Gastrocnemius medialis (tissue), 4 donors: Measurements from ENCODE around the gene CEP72. TPM values are rescaled to one million over a fixed set of nuclear protein-coding genes. Genes with fewer than 3 reads are reported as not detected.

ENCODE experiments used
- ATAC-seq, 2 donors: fragments of 150-250 bp; one replicate each; pipeline ENCODE4 v1.9.1; 2016
- DNase-seq, 2 donors: peaks; one replicate each; pipeline ENCODE4 v3.0.0-alpha.2; 2019
- H3K27ac ChIP-seq, 4 donors: fragments of 200-600 bp; sonication (generic); 1 replicate in 1 of 4; 2 replicates in 3 of 4; pipeline ENCODE4 v1.5.1; 2016 to 2018; ENCODE audit warnings: mild to moderate bottlenecking in 2 of 4, moderate library complexity in 1 of 4
- H3K27me3 ChIP-seq, 3 donors: fragments of 200-600 bp; sonication (generic) in 2 of 3; 1 replicate in 1 of 3; 2 replicates in 2 of 3; pipeline versions ENCODE4 v1.5.1 to v1.6.0; 2016 to 2019; ENCODE audit warnings: mild to moderate bottlenecking in 1 of 3, moderate library complexity in 1 of 3
- H3K36me3 ChIP-seq, 2 donors: fragments of 200-600 bp; sonication (generic) in 1 of 2; one replicate each; pipeline ENCODE4 v1.5.1; 2017 to 2018
- H3K4me1 ChIP-seq, 2 donors: fragments of 200-600 bp; sonication (generic) in 1 of 2; one replicate each; pipeline ENCODE4 v1.5.1; 2016 to 2017; ENCODE audit warnings: mild to moderate bottlenecking in 2 of 2
- H3K4me3 ChIP-seq, 4 donors: fragments of 200-600 bp; sonication (generic) in 3 of 4; 1 replicate in 1 of 4; 2 replicates in 3 of 4; pipeline ENCODE4 v1.5.1; 2016 to 2019; ENCODE audit warnings: mild to moderate bottlenecking in 2 of 4
- H3K9me3 ChIP-seq, 3 donors: fragments of 200-600 bp; sonication (generic) in 2 of 3; 1 replicate in 1 of 3; 2 replicates in 2 of 3; pipeline ENCODE4 v1.5.1; 2016 to 2019
- POLR2A ChIP-seq, 2 donors: fragments of 450-650 bp; IDR thresholded peaks; one replicate each; pipeline ENCODE4 v1.6.1; 2017; ENCODE audit warnings: antibody characterized with exemption in 2 of 2, mild to moderate bottlenecking in 2 of 2, moderate library complexity in 2 of 2
- in situ Hi-C, 4 donors: fragments of 200-750 bp; cut with MboI; loops; one replicate each; pipeline versions ENCODE4 v1.15.0 to v1.8.0; 2017; ENCODE audit warnings: low sequenced_read_pairs in 4 of 4
- intact Hi-C: fragments of 100-400 bp; cut with DNase I; formaldehyde crosslinking; loops from one replicate; pipeline ENCODE4 v1.15.1; 2023; ENCODE audit warnings: low total_unique reads
- total RNA-seq, 4 donors: library from RNA; depleted of rRNA; stranded (reverse); fragments of >200 nt; gene quantifications; one replicate each; pipeline versions ENCODE4 v1.1.0 to v1.2.3, GENCODE V29; 2016
- TF ChIP-seq, protein P1 (sequence below), 5 experiments: fragments of 450-650 bp in 3 of 5; fragments of 200-600 bp in 2 of 5; sonication (generic) in 2 of 5; IDR thresholded peaks in 4 of 5; conservative IDR thresholded peaks in 1 of 5; 1 replicate in 4 of 5; 2 replicates in 1 of 5; pipeline ENCODE4 v1.5.1; 2016 to 2019; ENCODE audit warnings: antibody characterized with exemption in 5 of 5, mild to moderate bottlenecking in 3 of 5, moderate library complexity in 3 of 5

Gene CEP72
- total RNA-seq, 4 donors from 2014 or later = 0.36 to 0.56 (median 0.40) TPM; not detected in 1

DNA sequence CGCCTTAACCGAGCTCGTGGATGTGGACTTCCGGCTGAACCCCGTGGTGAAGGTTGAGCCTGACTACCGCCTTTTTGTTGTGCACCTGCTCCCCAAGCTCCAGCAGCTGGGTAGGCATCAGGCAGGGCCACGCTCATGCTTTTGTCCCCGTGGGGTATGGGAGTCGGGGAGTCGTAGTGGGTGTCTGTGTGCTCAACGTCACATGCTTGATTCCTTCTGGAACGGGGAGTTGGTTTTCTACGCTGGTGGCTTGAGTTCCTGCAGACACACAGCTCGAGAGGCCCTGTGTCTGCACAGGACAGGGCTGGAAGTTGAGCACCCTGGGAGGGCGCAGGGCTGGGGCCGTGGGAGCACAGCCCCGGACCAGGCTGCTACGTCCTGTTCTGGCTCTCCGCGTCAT, 8.0 kb downstream of the CEP72 start:
- H3K36me3 ChIP-seq = no peaks in the 10 kb centered on the region
- H3K27me3 ChIP-seq = no peaks in the 10 kb centered on the region
- no peak overlapping the region for H3K4me3 ChIP-seq
- no peak for TF ChIP-seq POLR2A (IDR thresholded peaks at IDR 0.05)
- TF ChIP-seq, protein P1, sequence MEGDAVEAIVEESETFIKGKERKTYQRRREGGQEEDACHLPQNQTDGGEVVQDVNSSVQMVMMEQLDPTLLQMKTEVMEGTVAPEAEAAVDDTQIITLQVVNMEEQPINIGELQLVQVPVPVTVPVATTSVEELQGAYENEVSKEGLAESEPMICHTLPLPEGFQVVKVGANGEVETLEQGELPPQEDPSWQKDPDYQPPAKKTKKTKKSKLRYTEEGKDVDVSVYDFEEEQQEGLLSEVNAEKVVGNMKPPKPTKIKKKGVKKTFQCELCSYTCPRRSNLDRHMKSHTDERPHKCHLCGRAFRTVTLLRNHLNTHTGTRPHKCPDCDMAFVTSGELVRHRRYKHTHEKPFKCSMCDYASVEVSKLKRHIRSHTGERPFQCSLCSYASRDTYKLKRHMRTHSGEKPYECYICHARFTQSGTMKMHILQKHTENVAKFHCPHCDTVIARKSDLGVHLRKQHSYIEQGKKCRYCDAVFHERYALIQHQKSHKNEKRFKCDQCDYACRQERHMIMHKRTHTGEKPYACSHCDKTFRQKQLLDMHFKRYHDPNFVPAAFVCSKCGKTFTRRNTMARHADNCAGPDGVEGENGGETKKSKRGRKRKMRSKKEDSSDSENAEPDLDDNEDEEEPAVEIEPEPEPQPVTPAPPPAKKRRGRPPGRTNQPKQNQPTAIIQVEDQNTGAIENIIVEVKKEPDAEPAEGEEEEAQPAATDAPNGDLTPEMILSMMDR (IDR thresholded peaks at IDR 0.05 in 4 of 5, conservative IDR thresholded peaks at IDR 0.05 in 1 of 5) = no peak
- no peak overlapping the region for H3K27ac ChIP-seq
- no peaks in the 10 kb centered on the region for H3K4me1 ChIP-seq
- in situ Hi-C loops = no loop called here
- no peak for ATAC-seq
- intact Hi-C loops = no loop called here
- H3K9me3 ChIP-seq = no peaks in the 10 kb centered on the region
- DNase-seq = no peak

- TF ChIP-seq, protein P1 (IDR thresholded peaks at IDR 0.05 in 4 of 5, conservative IDR thresholded peaks at IDR 0.05 in 1 of 5) = no peak
- no peak for TF ChIP-seq POLR2A (IDR thresholded peaks at IDR 0.05)
- Histone ChIP-seq H3K9me3 (no peaks in the 10 kb centered on the region), H3K4me1 (no peaks in the 10 kb centered on the region), H3K27ac (no peak overlapping the region), H3K27me3 (no peaks in the 10 kb centered on the region), H3K36me3 (no peaks in the 10 kb centered on the region), H3K4me3 (no peak overlapping the region)
- ATAC-seq = no peak
- intact Hi-C loops = no loop called here
- no peak for DNase-seq
- in situ Hi-C loops = no loop called here
Measured at GRCh38 chr5:620586-621180, 8.5 kb downstream of the CEP72 start.

- ATAC-seq (no peak), DNase-seq (no peak)
- H3K36me3 ChIP-seq = no peaks in the 10 kb centered on the region
- TF ChIP-seq, protein P1 (IDR thresholded peaks at IDR 0.05 in 4 of 5, conservative IDR thresholded peaks at IDR 0.05 in 1 of 5) = no peak
- no peak for TF ChIP-seq POLR2A (IDR thresholded peaks at IDR 0.05)
- intact Hi-C loops = no loop called here
- H3K4me3 ChIP-seq = no peak overlapping the region
- H3K27ac ChIP-seq = no peak overlapping the region
- in situ Hi-C loops = no loop called here
- H3K4me1 ChIP-seq = no peaks in the 10 kb centered on the region
- H3K9me3 ChIP-seq = no peaks in the 10 kb centered on the region
- H3K27me3 ChIP-seq = no peaks in the 10 kb centered on the region
Measured at GRCh38 chr5:621341-621761, 9.2 kb downstream of the CEP72 start.

GRCh38 chr5:622359-622758, 10.2 kb downstream of the CEP72 start:
- H3K9me3 ChIP-seq = no peaks in the 10 kb centered on the region
- no peaks in the 10 kb centered on the region for H3K4me1 ChIP-seq
- H3K27me3 ChIP-seq = no peaks in the 10 kb centered on the region
- in situ Hi-C loops = no loop called here
- H3K4me3 ChIP-seq = no peak overlapping the region
- TF ChIP-seq, protein P1 (IDR thresholded peaks at IDR 0.05 in 4 of 5, conservative IDR thresholded peaks at IDR 0.05 in 1 of 5) = no peak
- TF ChIP-seq POLR2A (IDR thresholded peaks at IDR 0.05) = no peak
- H3K36me3 ChIP-seq = no peaks in the 10 kb centered on the region
- DNase-seq (no peak), ATAC-seq (no peak)
- intact Hi-C loops = no loop called here
- no peak overlapping the region for H3K27ac ChIP-seq
